PC-3 (cell line): ENCODE data around the gene GNG4. TPM values are rescaled to one million over a fixed set of nuclear protein-coding genes. Genes with fewer than 3 reads are reported as not detected.

Source experiments
- ATAC-seq: fragments of 200-7000 bp; cut with Tn5 transposase; 2 replicates; pipeline ENCODE4 v1.9.1; 2020; ENCODE audit warnings: mild to moderate bottlenecking, moderate library complexity
- BruUV-seq: library from RNA; stranded (reverse); fragments of 400-500 nt; replicated peaks from 2 replicates; lab custom pipeline; 2021; lab: Mats Ljungman, UMichigan
- CTCF ChIA-PET: fragments of 300-600 bp; sonication (Branson Sonifier 250); formaldehyde crosslinking; loops from one replicate; lab custom pipeline; 2022; ENCODE audit warnings: antibody characterized with exemption; lab: Charles Lee
- POLR2A ChIA-PET: fragments of 300-600 bp; sonication (Branson Sonifier 250); formaldehyde crosslinking; loops from one replicate; lab custom pipeline; 2022; ENCODE audit warnings: antibody characterized with exemption; ENCODE audit not compliant: unreplicated experiment; lab: Charles Lee
- DNase-seq: peaks from one replicate; pipeline ENCODE4 v3.0.0-alpha.2; 2015
- H2AFZ ChIP-seq: fragments of 300-600 bp; sonication (generic); 2 replicates; pipeline ENCODE4 v1.6.0; 2016; ENCODE audit warnings: antibody characterized with exemption, low read length
- H3F3A ChIP-seq: fragments of 300-600 bp; sonication (generic); one replicate; pipeline ENCODE4 v1.6.0; 2017; ENCODE audit warnings: antibody characterized with exemption, low read length, control low read depth, mild to moderate bottlenecking; ENCODE audit not compliant: unreplicated experiment
- H3K27ac ChIP-seq: fragments of 300-600 bp; sonication (generic); 2 replicates; pipeline ENCODE4 v1.5.1; 2016; ENCODE audit warnings: mild to moderate bottlenecking, low read length
- H3K27me3 ChIP-seq: fragments of 300-600 bp; sonication (generic); 2 replicates; pipeline ENCODE4 v1.6.1; 2016; ENCODE audit warnings: low read length, mixed read lengths
- H3K36me3 ChIP-seq: fragments of 300-600 bp; sonication (generic); 2 replicates; pipeline ENCODE4 v1.6.1; 2016; ENCODE audit warnings: low read depth, mixed run types, low read length, mixed read lengths
- H3K4me1 ChIP-seq: fragments of 300-600 bp; sonication (generic); 2 replicates; pipeline ENCODE4 v1.5.1; 2016; ENCODE audit warnings: low read length; ENCODE audit not compliant: insufficient read depth
- H3K4me2 ChIP-seq: fragments of 300-600 bp; sonication (generic); 2 replicates; pipeline ENCODE4 v1.6.0; 2016; ENCODE audit warnings: low read length
- H3K4me3 ChIP-seq: fragments of 300-600 bp; sonication (generic); 2 replicates; pipeline ENCODE4 v1.5.1; 2016; ENCODE audit warnings: mild to moderate bottlenecking, low read length, mixed read lengths
- H3K79me2 ChIP-seq: fragments of 300-600 bp; sonication (generic); 2 replicates; pipeline ENCODE4 v1.6.1; 2017; ENCODE audit warnings: low read length, mixed read lengths
- H3K9ac ChIP-seq: fragments of 300-600 bp; sonication (generic); 2 replicates; pipeline ENCODE4 v1.6.0; 2016; ENCODE audit warnings: mild to moderate bottlenecking, low read length
- H3K9me2 ChIP-seq: fragments of 300-600 bp; sonication (generic); replicated peaks from 2 replicates; pipeline ENCODE4 v1.6.1; 2016; ENCODE audit warnings: mixed run types, low read length, mixed read lengths
- H3K9me3 ChIP-seq: fragments of 300-600 bp; sonication (generic); 2 replicates; pipeline ENCODE4 v1.6.1; 2016; ENCODE audit warnings: low read length, mixed read lengths
- H4K20me1 ChIP-seq: fragments of 300-600 bp; sonication (generic); 2 replicates; pipeline ENCODE4 v1.6.1; 2016; ENCODE audit warnings: low read length, mixed read lengths
- CTCF ChIP-seq: fragments of 300-600 bp; sonication (generic); conservative IDR thresholded peaks from 2 replicates; pipeline ENCODE4 v1.5.1; 2017; ENCODE audit warnings: antibody characterized with exemption, low read depth, mild to moderate bottlenecking, low read length
- EZH2 ChIP-seq: fragments of 300-600 bp; sonication (generic); IDR thresholded peaks from one replicate; pipeline ENCODE4 v1.6.1; 2017; ENCODE audit warnings: antibody characterized with exemption, mild to moderate bottlenecking, low read length; ENCODE audit not compliant: unreplicated experiment
- EZH2phosphoT487 ChIP-seq: fragments of 300-600 bp; sonication (generic); IDR thresholded peaks from 2 replicates; pipeline ENCODE4 v1.6.1; 2018; ENCODE audit warnings: mild to moderate bottlenecking, antibody characterized with exemption, low read length, borderline replicate concordance
- intact Hi-C: fragments of 100-400 bp; cut with micrococcal nuclease; formaldehyde crosslinking; loops from 2 replicates; pipeline ENCODE4 v1.9.0; 2023
- total RNA-seq: library from RNA; depleted of rRNA; stranded (reverse); fragments of >200 nt; gene quantifications from 2 replicates; pipeline ENCODE4 v1.2.3, GENCODE V29; 2014

GNG4 gene
- total RNA-seq, 1 experiment from 2014 or later = 0.80 TPM

DNA sequence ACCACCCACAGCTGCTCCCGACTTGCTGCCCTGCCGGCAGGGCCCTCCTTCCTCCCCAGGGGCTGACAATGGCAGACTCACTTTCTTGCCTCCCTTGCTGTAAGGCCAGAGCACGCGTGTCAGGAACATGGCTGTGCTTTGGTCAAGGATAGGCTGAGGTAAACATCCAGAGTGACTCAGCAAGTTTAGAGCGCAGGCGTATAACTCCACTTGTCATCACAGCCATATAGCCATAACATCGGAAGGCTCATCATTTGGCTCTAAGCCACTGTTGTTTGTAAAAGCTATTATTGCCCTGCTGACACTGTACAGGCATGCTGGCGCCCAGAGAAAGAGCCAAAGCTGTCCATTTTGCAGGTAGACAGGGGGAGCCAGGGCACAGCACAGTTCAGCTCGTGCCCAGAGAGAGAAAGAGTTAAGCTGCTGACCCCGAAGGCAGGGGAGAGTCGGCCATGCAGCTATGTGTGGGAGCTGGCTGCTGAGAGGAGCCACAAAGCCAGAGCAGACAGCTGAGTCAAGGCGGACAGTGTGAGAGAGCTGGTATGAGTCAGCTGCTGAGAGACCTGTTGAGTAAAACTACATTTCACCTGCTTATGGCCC lies 60.6 kb downstream of the GNG4 start:
- POLR2A ChIA-PET = no interaction called here
- Histone ChIP-seq H3K36me3 (no peaks in the 10 kb centered on the region), H2AFZ (peak overlapping the region; percentile 63)

DNA sequence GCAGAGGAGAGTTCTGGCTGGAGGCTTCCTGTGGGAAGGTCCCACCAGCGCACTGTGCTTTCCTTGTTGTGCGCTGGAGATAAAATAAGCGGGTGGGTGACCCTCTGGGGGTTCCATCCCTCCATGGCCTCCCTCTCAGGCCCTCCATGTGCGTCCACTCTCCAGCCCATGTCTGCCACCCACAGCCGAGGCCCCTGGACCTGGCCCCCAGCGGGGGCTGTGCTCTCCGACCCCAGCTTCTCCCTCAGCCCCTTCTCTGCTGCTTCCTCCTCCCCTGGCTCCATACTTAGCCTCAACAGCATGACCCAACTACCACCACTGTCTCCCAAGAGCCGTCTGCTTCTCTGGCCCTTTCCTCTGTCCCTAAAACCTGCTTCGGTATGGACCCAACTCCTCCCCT lies 61.4 kb downstream of the GNG4 start:
- intact Hi-C loops = no loop called here
- DNase-seq (no peak), ATAC-seq (no peak)
- ChIA-PET CTCF (no interaction called here), POLR2A (no interaction called here)
- Histone ChIP-seq H4K20me1 (no peaks in the 10 kb centered on the region), H3K9ac (no peak overlapping the region), H3K27ac (no peak overlapping the region), H2AFZ (no peak overlapping the region), H3K79me2 (no peaks in the 10 kb centered on the region), H3F3A (no peaks in the 10 kb centered on the region), H3K9me2 (no peaks in the 10 kb centered on the region), H3K4me2 (no peak overlapping the region), H3K4me1 (peaks cover 11% of the 10 kb centered on the region), H3K36me3 (no peaks in the 10 kb centered on the region), H3K27me3 (no peaks in the 10 kb centered on the region), H3K4me3 (no peak overlapping the region), H3K9me3 (no peaks in the 10 kb centered on the region)
- TF ChIP-seq EZH2 (no peak), CTCF (no peak), EZH2phosphoT487 (no peak)
- BruUV-seq = no TSS peak

More for the DNA sequence above, 60.6 kb downstream of the GNG4 start:
- no peaks in the 10 kb centered on the region for H3K9me3 ChIP-seq
- H3K27me3 ChIP-seq = no peaks in the 10 kb centered on the region
- H3F3A ChIP-seq = no peaks in the 10 kb centered on the region
- no peak overlapping the region for H3K9ac ChIP-seq
- no TSS peak for BruUV-seq
- H3K4me3 ChIP-seq = no peak overlapping the region
- DNase-seq (peak; percentile 54), ATAC-seq (no peak)
- no peaks in the 10 kb centered on the region for H3K79me2 ChIP-seq
- intact Hi-C loops = no loop called here
- no peaks in the 10 kb centered on the region for H3K9me2 ChIP-seq
- H3K27ac ChIP-seq = peak overlapping the region; percentile 72
- H3K4me2 ChIP-seq = peak overlapping the region; percentile 22; the same call in 1 of the 2 replicates
- TF ChIP-seq CTCF (no peak), EZH2 (no peak), EZH2phosphoT487 (no peak)
- CTCF ChIA-PET = no interaction called here
- H4K20me1 ChIP-seq = no peaks in the 10 kb centered on the region
- peaks cover 11% of the 10 kb centered on the region for H3K4me1 ChIP-seq

DNA sequence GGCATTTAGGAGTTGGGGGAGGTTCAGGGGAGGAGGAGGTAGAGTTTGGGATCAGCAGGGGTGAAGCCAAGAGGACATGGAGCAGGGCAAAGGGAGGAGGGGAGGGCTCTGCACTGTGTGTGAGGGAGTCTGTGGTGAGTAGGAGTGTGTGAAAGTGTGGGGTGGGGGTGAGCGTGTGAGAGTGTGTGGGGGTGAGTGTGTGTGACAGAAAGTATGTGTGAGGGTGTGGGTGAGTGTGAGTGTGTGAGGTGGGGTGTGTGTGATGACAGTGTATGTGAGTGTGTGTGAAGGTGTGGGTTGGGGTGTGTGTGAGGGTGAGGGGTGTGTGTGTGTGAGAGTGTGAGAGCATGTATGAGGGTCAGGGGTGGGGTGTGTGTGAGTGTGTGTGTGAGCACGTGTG lies 62.6 kb downstream of the GNG4 start:
- intact Hi-C loops = no loop called here
- CTCF ChIA-PET = no interaction called here
- Histone ChIP-seq H3K79me2 (no peaks in the 10 kb centered on the region), H3F3A (no peaks in the 10 kb centered on the region), H3K4me2 (no peak overlapping the region), H2AFZ (no peak overlapping the region), H3K9me2 (no peaks in the 10 kb centered on the region), H3K27ac (no peak overlapping the region), H3K36me3 (no peaks in the 10 kb centered on the region), H4K20me1 (no peaks in the 10 kb centered on the region), H3K27me3 (no peaks in the 10 kb centered on the region), H3K4me1 (peaks cover 11% of the 10 kb centered on the region), H3K4me3 (no peak overlapping the region), H3K9ac (no peak overlapping the region), H3K9me3 (no peaks in the 10 kb centered on the region)
- BruUV-seq = no TSS peak
- DNase-seq (no peak), ATAC-seq (no peak)
- TF ChIP-seq EZH2 (no peak), EZH2phosphoT487 (no peak), CTCF (no peak)
- POLR2A ChIA-PET = no interaction called here
